GM21367 (cell line): ENCODE results near the gene PTPRF.
"Not testable (repeated sequence)": the region's sequence is repeated elsewhere in the genome, so short reads cannot be mapped to it uniquely, and the experiment has no call there.

Experiments used
- ATAC-seq: cut with Tn5 transposase; IDR thresholded peaks from one replicate; pipeline ENCODE4 v1.9.1; 2021; ENCODE audit not compliant: unreplicated experiment

The PTPRF gene

GRCh38 chr1:43537423-43538142 is 6.9 kb downstream of the PTPRF start:
- no peak for ATAC-seq

GRCh38 chr1:43538143-43538487 is 7.4 kb downstream of the PTPRF start:
- ATAC-seq = no peak

- no peak for ATAC-seq
Measured at GRCh38 chr1:43538969-43539368, 8.3 kb downstream of the PTPRF start.

- ATAC-seq = no peak
Measured at GRCh38 chr1:43539726-43540434, 9.2 kb downstream of the PTPRF start.

- ATAC-seq = no peak
Measured at GRCh38 chr1:43540653-43541071, 10.0 kb downstream of the PTPRF start.

- ATAC-seq = no peak
Measured at GRCh38 chr1:43541141-43541540, 10.5 kb downstream of the PTPRF start.

GRCh38 chr1:43541721-43542401 is 11.2 kb downstream of the PTPRF start:
- ATAC-seq = no peak

- no peak for ATAC-seq
Measured at GRCh38 chr1:43542527-43543458, 12.1 kb downstream of the PTPRF start.

- no peak for ATAC-seq
Measured at GRCh38 chr1:43543567-43543966, 12.9 kb downstream of the PTPRF start.

- ATAC-seq = no peak
Measured at GRCh38 chr1:43545339-43545694, 14.6 kb downstream of the PTPRF start.

GRCh38 chr1:43545695-43546387 is 15.2 kb downstream of the PTPRF start:
- ATAC-seq = no peak

GRCh38 chr1:43546388-43547100 is 15.9 kb downstream of the PTPRF start:
- ATAC-seq = no peak

- ATAC-seq = no peak
Measured at GRCh38 chr1:43547538-43548072, 16.9 kb downstream of the PTPRF start.

GRCh38 chr1:43548285-43549271 is 17.9 kb downstream of the PTPRF start:
- ATAC-seq = no peak

- ATAC-seq = not testable (repeated sequence)
Measured at GRCh38 chr1:43549394-43549793, 18.7 kb downstream of the PTPRF start.

GRCh38 chr1:43549921-43550597 is 19.4 kb downstream of the PTPRF start:
- ATAC-seq = no peak

- ATAC-seq = no peak
Measured at GRCh38 chr1:43550598-43551246, 20.0 kb downstream of the PTPRF start.
